ENCODE measurements around the gene ZNF697. TPM values are rescaled to one million over a fixed set of nuclear protein-coding genes. Genes with fewer than 3 reads are reported as not detected.

The ZNF697 gene
- total and polyA plus RNA-seq, 10 of the 15 experiments (the other 5 are each of a cell fraction or from before 2014, with no cell fraction given) = 0.48 to 5.9 (median 3.0) TPM

DNA sequence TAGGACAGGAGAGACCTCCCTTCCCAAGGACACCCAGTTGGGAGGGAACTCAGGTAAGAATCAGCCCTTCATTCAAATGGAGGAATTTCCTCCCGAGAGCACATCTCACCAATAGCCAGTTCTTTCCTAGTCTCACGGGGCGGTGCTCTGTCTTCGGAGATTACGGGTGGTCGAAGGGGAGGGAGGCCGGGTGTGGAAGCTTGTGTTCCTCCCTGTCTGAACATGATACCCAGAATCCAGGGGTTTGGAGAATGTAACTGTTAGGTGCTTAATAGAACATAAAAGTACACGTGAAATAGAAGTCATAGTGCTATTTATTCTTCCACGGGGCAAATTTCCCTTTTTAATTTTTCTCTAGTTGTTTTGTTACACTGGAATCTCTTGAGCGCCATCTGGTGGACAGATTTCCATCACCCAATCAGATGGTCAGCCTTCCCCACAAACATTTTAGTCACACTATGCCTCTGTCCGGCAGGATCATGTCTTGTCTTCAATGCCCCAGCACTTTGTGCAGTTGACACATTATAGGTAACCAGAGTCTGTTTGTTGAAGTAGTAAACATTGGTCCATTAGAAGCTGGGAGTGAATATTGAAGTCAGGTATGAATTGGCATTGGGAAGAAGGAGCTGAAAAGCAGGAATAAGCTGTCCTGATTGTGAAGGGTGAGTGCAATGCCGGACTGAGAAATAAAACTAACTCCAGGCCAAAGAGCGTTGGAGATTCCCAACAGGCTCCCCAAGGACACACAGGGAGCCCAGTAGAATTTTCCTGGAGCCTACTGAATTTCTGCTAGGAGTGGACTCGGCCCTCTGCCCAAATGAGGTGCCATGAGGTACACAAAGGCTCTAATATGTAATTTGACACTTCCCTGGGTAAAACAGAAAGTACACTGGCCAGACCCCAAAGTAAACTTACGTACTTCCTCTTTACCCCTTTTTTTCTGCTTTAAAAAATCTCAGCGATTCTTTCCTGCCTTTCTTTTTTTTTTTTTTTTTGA lies 27.6 kb upstream of the ZNF697 start (continued):
- TF ChIP-seq, protein P1, sequence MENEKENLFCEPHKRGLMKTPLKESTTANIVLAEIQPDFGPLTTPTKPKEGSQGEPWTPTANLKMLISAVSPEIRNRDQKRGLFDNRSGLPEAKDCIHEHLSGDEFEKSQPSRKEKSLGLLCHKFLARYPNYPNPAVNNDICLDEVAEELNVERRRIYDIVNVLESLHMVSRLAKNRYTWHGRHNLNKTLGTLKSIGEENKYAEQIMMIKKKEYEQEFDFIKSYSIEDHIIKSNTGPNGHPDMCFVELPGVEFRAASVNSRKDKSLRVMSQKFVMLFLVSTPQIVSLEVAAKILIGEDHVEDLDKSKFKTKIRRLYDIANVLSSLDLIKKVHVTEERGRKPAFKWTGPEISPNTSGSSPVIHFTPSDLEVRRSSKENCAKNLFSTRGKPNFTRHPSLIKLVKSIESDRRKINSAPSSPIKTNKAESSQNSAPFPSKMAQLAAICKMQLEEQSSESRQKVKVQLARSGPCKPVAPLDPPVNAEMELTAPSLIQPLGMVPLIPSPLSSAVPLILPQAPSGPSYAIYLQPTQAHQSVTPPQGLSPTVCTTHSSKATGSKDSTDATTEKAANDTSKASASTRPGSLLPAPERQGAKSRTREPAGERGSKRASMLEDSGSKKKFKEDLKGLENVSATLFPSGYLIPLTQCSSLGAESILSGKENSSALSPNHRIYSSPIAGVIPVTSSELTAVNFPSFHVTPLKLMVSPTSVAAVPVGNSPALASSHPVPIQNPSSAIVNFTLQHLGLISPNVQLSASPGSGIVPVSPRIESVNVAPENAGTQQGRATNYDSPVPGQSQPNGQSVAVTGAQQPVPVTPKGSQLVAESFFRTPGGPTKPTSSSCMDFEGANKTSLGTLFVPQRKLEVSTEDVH (IDR thresholded peaks at IDR 0.05; ENCODE audit: low read depth, partially characterized antibody) = no peak
- TF ChIP-seq PAX5 (IDR thresholded peaks at IDR 0.05; ENCODE audit: borderline replicate concordance, low read depth, low read length) = no peak
- TF ChIP-seq SMC3 (IDR thresholded peaks at IDR 0.05; ENCODE audit: borderline replicate concordance, low read length) = peak; percentile 97
- TF ChIP-seq, protein P2, sequence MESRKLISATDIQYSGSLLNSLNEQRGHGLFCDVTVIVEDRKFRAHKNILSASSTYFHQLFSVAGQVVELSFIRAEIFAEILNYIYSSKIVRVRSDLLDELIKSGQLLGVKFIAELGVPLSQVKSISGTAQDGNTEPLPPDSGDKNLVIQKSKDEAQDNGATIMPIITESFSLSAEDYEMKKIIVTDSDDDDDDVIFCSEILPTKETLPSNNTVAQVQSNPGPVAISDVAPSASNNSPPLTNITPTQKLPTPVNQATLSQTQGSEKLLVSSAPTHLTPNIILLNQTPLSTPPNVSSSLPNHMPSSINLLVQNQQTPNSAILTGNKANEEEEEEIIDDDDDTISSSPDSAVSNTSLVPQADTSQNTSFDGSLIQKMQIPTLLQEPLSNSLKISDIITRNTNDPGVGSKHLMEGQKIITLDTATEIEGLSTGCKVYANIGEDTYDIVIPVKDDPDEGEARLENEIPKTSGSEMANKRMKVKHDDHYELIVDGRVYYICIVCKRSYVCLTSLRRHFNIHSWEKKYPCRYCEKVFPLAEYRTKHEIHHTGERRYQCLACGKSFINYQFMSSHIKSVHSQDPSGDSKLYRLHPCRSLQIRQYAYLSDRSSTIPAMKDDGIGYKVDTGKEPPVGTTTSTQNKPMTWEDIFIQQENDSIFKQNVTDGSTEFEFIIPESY (IDR thresholded peaks at IDR 0.05) = no peak
- TF ChIP-seq PAX8 (IDR thresholded peaks at IDR 0.05) = no peak

All from GM12878 (cell line).